Osteoblast (primary cell): ENCODE data around the gene BID. TPM values are rescaled to one million over a fixed set of nuclear protein-coding genes. Genes with fewer than 3 reads are reported as not detected.
A peak's percentile ranks its signal among the peaks of the same experiment; 100 is the strongest.

Experiments
- DNase-seq: peaks from one replicate; pipeline ENCODE4 v3.0.0; 2011; ENCODE audit warnings: low spot score, mixed read lengths; ENCODE audit not compliant: insufficient read length; ENCODE audit errors: missing footprints
- H2AFZ ChIP-seq: 2 replicates; pipeline ENCODE4 v1.6.0; 2011; ENCODE audit warnings: mild to moderate bottlenecking, low read length
- H3K27ac ChIP-seq: 2 replicates; pipeline ENCODE4 v1.5.1; 2011; ENCODE audit warnings: mild to moderate bottlenecking, low read depth, low read length, moderate library complexity
- H3K27me3 ChIP-seq: 2 replicates; pipeline ENCODE4 v1.6.0; 2012; ENCODE audit warnings: mild to moderate bottlenecking, control low read depth, inconsistent platforms, low read length, moderate library complexity; ENCODE audit not compliant: insufficient read depth
- H3K36me3 ChIP-seq: 2 replicates; pipeline ENCODE4 v1.5.1; 2011; ENCODE audit warnings: mild to moderate bottlenecking, low read length, control low read depth, moderate library complexity; ENCODE audit not compliant: insufficient read depth
- H3K4me1 ChIP-seq: 2 replicates; pipeline ENCODE4 v1.5.1; 2011; ENCODE audit warnings: mild to moderate bottlenecking, low read length, control low read depth, moderate library complexity; ENCODE audit not compliant: insufficient read depth
- H3K4me2 ChIP-seq: 2 replicates; pipeline ENCODE4 v1.6.0; 2011; ENCODE audit warnings: mild to moderate bottlenecking, low read length; ENCODE audit not compliant: insufficient read depth
- H3K4me3 ChIP-seq: fragments of 200-600 bp; sonication (generic); 3 replicates; pipeline ENCODE4 v1.5.1; 2012; ENCODE audit warnings: mild to moderate bottlenecking, low read length, inconsistent platforms; ENCODE audit not compliant: insufficient read depth
- H3K79me2 ChIP-seq: 2 replicates; pipeline ENCODE4 v1.6.0; 2012; ENCODE audit warnings: mild to moderate bottlenecking, low read length, control low read depth, inconsistent platforms; ENCODE audit not compliant: insufficient read depth
- H3K9me3 ChIP-seq: 2 replicates; pipeline ENCODE4 v1.5.1; 2011; ENCODE audit warnings: low read depth, low read length, control low read depth
- H4K20me1 ChIP-seq: 2 replicates; pipeline ENCODE4 v1.6.0; 2012; ENCODE audit warnings: mild to moderate bottlenecking, low read length, control low read depth; ENCODE audit not compliant: insufficient read depth
- CTCF ChIP-seq: IDR thresholded peaks from 2 replicates; pipeline ENCODE4 v1.5.1; 2011; ENCODE audit warnings: mild to moderate bottlenecking, low read depth, low read length, moderate library complexity; ENCODE audit errors: extremely low read depth
- total RNA-seq: library from RNA; depleted of rRNA; stranded (reverse); fragments of >200 nt; gene quantifications from 2 replicates; pipeline ENCODE4 v1.2.3, GENCODE V29; 2012

Gene BID
- total RNA-seq, 1 donor = 16.3 TPM

DNA sequence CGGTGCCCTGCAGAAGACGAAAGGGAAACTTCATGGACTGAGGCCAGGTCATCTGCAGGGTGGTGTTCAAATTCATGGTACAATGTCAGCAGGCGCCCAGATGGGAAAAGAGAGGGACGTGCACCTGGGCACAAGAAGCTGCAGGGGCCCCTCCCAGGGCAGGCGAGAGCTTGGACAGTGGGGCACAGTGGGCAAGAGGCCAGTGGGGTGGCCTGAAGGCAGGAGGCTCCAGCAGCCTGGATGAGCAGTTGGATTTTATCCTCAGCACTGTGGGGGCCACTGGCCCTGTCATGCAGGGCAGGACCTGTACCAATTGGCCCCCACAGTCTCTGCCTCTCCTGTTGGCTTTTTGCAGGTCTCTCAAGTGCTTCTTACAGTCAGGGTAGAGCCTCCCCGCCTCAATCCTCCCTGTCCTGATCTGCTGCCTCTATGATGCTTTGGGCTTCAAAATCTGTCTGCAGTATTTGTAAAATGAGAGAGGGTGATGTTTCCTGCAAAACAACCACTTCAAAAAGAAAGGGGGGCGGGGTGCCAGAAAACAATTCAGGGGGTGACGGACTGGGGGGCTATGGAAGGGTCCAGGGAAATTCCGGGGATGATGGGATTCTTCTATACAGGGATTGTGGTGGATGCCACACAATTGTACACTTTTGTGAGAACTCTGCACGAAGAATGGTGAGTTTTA, 1.7 kb upstream of the BID start:
- H3K4me1 ChIP-seq = peaks cover 18% of the 10 kb centered on the region
- peak; percentile 70 for DNase-seq
- no peak overlapping the region for H3K27ac ChIP-seq
- H3K27me3 ChIP-seq = peaks cover 2% of the 10 kb centered on the region
- peaks cover 15% of the 10 kb centered on the region for H3K79me2 ChIP-seq
- H2AFZ ChIP-seq = no peak overlapping the region
- no peak overlapping the region for H3K4me3 ChIP-seq
- no peak overlapping the region for H3K4me2 ChIP-seq
- H4K20me1 ChIP-seq = peaks cover 18% of the 10 kb centered on the region
- H3K9me3 ChIP-seq = no peaks in the 10 kb centered on the region
- no peaks in the 10 kb centered on the region for H3K36me3 ChIP-seq
- no peak for TF ChIP-seq CTCF

- Histone ChIP-seq H3K9me3 (no peaks in the 10 kb centered on the region), H3K4me1 (peaks cover 18% of the 10 kb centered on the region), H3K36me3 (no peaks in the 10 kb centered on the region), H3K27ac (no peak overlapping the region), H3K79me2 (peaks cover 15% of the 10 kb centered on the region), H3K4me2 (peak overlapping the region; percentile 92), H3K27me3 (peaks cover 2% of the 10 kb centered on the region), H3K4me3 (no peak overlapping the region), H2AFZ (no peak overlapping the region), H4K20me1 (peaks cover 21% of the 10 kb centered on the region)
- no peak for TF ChIP-seq CTCF
- DNase-seq = peak; percentile 74
Observed at GRCh38 chr22:17774926-17775685, 837 bp upstream of the BID start.

- peak overlapping the region; percentile 92 for H3K4me2 ChIP-seq
- peaks cover 21% of the 10 kb centered on the region for H4K20me1 ChIP-seq
- peak overlapping the region; percentile 29 for H2AFZ ChIP-seq
- H3K27me3 ChIP-seq = peaks cover 2% of the 10 kb centered on the region
- no peaks in the 10 kb centered on the region for H3K36me3 ChIP-seq
- no peak for TF ChIP-seq CTCF
- DNase-seq = peak; percentile 96
- H3K4me1 ChIP-seq = peaks cover 18% of the 10 kb centered on the region
- H3K4me3 ChIP-seq = peak overlapping the region; percentile 78
- H3K79me2 ChIP-seq = peaks cover 19% of the 10 kb centered on the region
- no peak overlapping the region for H3K27ac ChIP-seq
- H3K9me3 ChIP-seq = no peaks in the 10 kb centered on the region
Observed at GRCh38 chr22:17773606-17774205, 563 bp downstream of the BID start.

DNA sequence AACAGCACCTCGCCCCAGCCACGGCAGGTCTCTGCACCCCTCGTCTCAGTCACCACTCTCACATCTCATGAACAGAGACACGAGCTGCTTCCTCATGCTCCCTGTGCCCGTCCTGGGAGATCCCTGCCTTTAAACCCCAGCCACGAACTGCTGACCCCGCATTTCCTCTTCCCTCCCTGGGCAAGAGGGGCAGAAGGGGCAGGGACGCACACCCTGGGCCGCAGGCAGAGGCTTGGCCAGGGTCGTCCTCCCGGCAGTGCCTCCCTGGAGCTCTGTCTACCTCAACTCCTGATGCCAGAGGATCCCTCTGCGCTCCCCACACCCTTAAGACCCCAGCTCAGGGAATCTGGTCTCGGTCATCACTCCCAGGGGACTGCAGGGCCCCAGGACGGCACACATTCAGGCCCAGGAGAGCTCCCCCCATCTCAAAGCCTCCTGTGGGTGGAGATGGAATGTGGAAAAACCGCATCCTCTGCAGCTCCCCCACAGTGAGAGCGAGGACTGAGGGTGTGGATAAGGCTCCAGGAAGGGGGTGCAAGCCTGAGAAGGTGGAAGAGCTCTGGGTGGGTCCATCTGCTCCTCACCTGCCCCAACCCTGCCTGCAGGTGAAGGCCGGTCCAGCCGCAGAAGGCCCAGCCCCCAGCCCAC, 1.2 kb downstream of the BID start:
- peak overlapping the region; percentile 78 for H3K4me3 ChIP-seq
- no peaks in the 10 kb centered on the region for H3K9me3 ChIP-seq
- H3K36me3 ChIP-seq = no peaks in the 10 kb centered on the region
- H3K79me2 ChIP-seq = peaks cover 19% of the 10 kb centered on the region
- peak overlapping the region; percentile 29 for H2AFZ ChIP-seq
- no peak for TF ChIP-seq CTCF
- H3K4me2 ChIP-seq = peak overlapping the region; percentile 92
- peaks cover 22% of the 10 kb centered on the region for H4K20me1 ChIP-seq
- H3K27me3 ChIP-seq = peaks cover 2% of the 10 kb centered on the region
- no peak overlapping the region for H3K27ac ChIP-seq
- DNase-seq = peak; percentile 97
- H3K4me1 ChIP-seq = peaks cover 18% of the 10 kb centered on the region
